Activated CD8-positive, alpha-beta memory T cell treated with anti-CD3 and anti-CD28 coated beads, Interleukin-2, amount 50 U/mL, for 24 hours (primary cell): Measurements from ENCODE around the gene MGMT.

Source experiments
- DNase-seq: peaks from one replicate; pipeline ENCODE4 v3.0.0-alpha.2; 2020; ENCODE audit errors: extremely low read depth

The MGMT gene

DNA sequence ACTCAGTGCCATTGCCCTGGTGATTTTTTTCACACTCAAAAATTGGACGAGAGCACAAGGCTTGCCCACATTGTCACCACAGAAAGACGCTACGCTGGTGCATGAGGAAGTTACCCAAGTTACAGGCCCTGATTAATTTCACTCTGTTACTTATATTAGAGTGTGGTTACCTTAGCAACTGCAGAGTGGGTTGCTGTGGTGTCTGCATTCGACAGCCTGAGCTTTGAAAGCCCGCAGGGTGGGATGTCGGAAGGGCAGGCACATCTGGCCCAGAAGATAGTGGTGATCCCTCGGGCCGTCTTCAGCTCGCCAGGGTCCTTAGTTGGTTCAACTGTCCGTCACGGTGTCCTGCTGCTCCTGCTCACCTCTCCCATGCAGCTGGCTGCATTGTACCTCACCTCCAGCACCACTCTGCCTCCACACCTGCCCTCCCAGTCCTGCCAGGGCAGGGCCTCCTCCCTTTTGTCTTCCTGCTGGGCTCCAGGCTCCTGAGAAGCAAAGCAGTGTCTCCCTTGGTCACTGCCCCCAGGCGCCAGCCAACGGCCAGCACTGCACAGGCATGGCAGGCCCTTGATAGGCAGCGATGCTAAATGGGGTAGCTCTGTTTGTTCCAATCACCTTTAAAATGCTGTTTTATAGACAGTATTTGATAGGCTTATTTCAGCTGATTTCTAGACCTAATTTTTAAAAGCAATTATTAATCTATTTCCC lies 329.8 kb downstream of the MGMT start:
- no peak for DNase-seq

GRCh38 chr10:129799942-129800341 lies 332.9 kb downstream of the MGMT start:
- no peak for DNase-seq

- no peak for DNase-seq
These were observed 333.8 kb downstream of the MGMT start for GRCh38 chr10:129800796-129801340.

GRCh38 chr10:129807211-129807610 lies 340.2 kb downstream of the MGMT start:
- DNase-seq: no peak

GRCh38 chr10:129808092-129808983 lies 341.3 kb downstream of the MGMT start:
- no peak for DNase-seq

GRCh38 chr10:129809431-129809830 lies 342.4 kb downstream of the MGMT start:
- DNase-seq: no peak

- no peak for DNase-seq
These were observed 342.8 kb downstream of the MGMT start for GRCh38 chr10:129809841-129810240.

- no peak for DNase-seq
These were observed 344.2 kb downstream of the MGMT start for GRCh38 chr10:129811208-129811607.

GRCh38 chr10:129812398-129812797 lies 345.4 kb downstream of the MGMT start:
- DNase-seq: no peak

GRCh38 chr10:129814681-129815646 lies 347.9 kb downstream of the MGMT start:
- no peak for DNase-seq

- DNase-seq: no peak
These were observed 349.0 kb downstream of the MGMT start for GRCh38 chr10:129815898-129816655.

DNA sequence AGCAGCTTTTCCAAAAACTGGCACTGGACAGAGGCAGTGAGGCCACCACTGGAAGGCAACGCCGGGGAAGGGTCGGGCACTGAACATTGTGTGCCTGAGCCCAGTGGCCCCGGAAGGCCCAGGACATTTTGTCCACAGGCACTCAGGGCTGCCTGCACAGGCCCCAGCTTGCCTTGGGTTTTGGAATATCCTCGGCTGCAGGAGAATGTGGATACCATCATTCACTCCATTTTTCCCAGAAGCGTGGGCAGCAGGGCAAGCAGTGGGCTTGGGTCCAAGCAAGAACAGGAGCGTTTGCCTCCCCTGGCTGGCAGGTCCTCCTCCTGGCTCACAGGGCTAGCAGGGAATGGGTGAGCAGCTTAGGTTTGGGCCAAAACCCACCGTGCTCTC lies 349.6 kb downstream of the MGMT start:
- DNase-seq: no peak
